K562 (cell line): ENCODE results near the gene FASTK. TPM values are rescaled to one million over a fixed set of nuclear protein-coding genes. Genes with fewer than 3 reads are reported as not detected.

Experiments used
- ATF7 ChIP-seq: fragments of 450-650 bp; IDR thresholded peaks from 2 replicates; pipeline ENCODE4 v1.7.1; 2014; ENCODE audit warnings: mild to moderate bottlenecking, moderate library complexity
- CEBPB ChIP-seq: fragments of 450-650 bp; IDR thresholded peaks from 2 replicates; pipeline ENCODE4 v1.6.1; 2016; ENCODE audit warnings: missing genetic modification characterization, missing compliant biosample characterization
- CHD4 ChIP-seq: fragments of 200-600 bp; sonication (generic); IDR thresholded peaks from 3 replicates; pipeline ENCODE4 v1.6.1; 2012; ENCODE audit warnings: low read depth, mild to moderate bottlenecking, mixed read lengths, low read length, inconsistent platforms; ENCODE audit not compliant: insufficient read depth, insufficient replicate concordance, poor library complexity, severe bottlenecking
- DPF2 ChIP-seq: fragments of 450-650 bp; IDR thresholded peaks from 2 replicates; pipeline ENCODE4 v1.6.1; 2016
- EZH2 ChIP-seq: IDR thresholded peaks from 2 replicates; pipeline ENCODE4 v1.6.1; 2012; ENCODE audit warnings: low read depth, mild to moderate bottlenecking, inconsistent platforms, low read length, borderline replicate concordance
- FIP1L1 ChIP-seq: fragments of 200-400 bp; formaldehyde crosslinking; IDR thresholded peaks from 2 replicates; pipeline ENCODE4 v1.6.1; 2018; ENCODE audit warnings: mild to moderate bottlenecking, low read depth, low read length; ENCODE audit not compliant: poor library complexity, severe bottlenecking
- HDAC1 ChIP-seq, 2 experiments: fragments of 450-650 bp; IDR thresholded peaks; 2 replicates each; pipeline ENCODE4 v1.6.1; 2016 to 2017; ENCODE audit warnings: inconsistent platforms in 1 of 2, mild to moderate bottlenecking in 1 of 2, moderate library complexity in 1 of 2
- SIN3A ChIP-seq, 2 experiments: fragments of 150-350 bp in 1 of 2; IDR thresholded peaks; 2 replicates each; pipeline ENCODE4 v1.6.1; 2011 to 2016; ENCODE audit warnings: borderline replicate concordance in 2 of 2, low read depth in 2 of 2, low read length in 2 of 2, mild to moderate bottlenecking in 2 of 2, moderate library complexity in 2 of 2; ENCODE audit not compliant: control insufficient read depth in 1 of 2
- TEAD1 ChIP-seq, 2 experiments: fragments of 450-650 bp in 1 of 2; sonication (generic) in 1 of 2; formaldehyde crosslinking; IDR thresholded peaks; 2 replicates each; pipeline versions ENCODE4 v1.4.0 to v1.8.0; 2020 to 2022; ENCODE audit warnings: mild to moderate bottlenecking in 2 of 2, missing genetic modification reagents in 1 of 2
- polyA plus RNA-seq, 8 experiments: library from polyadenylated mRNA; depleted of rRNA in 4 of 8; stranded (reverse) in 5 of 8; unstranded in 3 of 8; fragments of >200 nt; fragmentation: Nextera tagmentation in 2 of 8; fragmentation: Illumina TruSeq in 1 of 8; extraction: Ambion mirVana in 2 of 8; extraction: Trizol in 1 of 8; gene quantifications; 2 replicates each; pipeline versions ENCODE4 v1.2.1 to v1.2.3, GENCODE V29; 2011 to 2014; ENCODE audit warnings: inconsistent platforms in 1 of 8, missing spikeins in 1 of 8
- total RNA-seq, 7 experiments: library from RNA; depleted of rRNA in 6 of 7; stranded (reverse); fragments of >200 nt in 6 of 7; fragmentation: Illumina TruSeq in 2 of 7; extraction: Trizol in 2 of 7; gene quantifications; 2 replicates each; pipeline versions ENCODE4 v1.2.1 to v1.2.3, GENCODE V29; 2011 to 2021; ENCODE audit warnings: low replicate concordance in 1 of 7
- TF ChIP-seq, protein P1 (sequence below): fragments of 200-800 bp; sonication (Bioruptor generic); IDR thresholded peaks from 2 replicates; pipeline ENCODE4 v1.6.1; 2017; ENCODE audit warnings: missing genetic modification characterization, missing compliant biosample characterization
- TF ChIP-seq, protein P2 (sequence below), 2 experiments: fragments of 450-650 bp in 1 of 2; sonication (generic) in 1 of 2; formaldehyde crosslinking in 1 of 2; IDR thresholded peaks; 2 replicates each; pipeline versions ENCODE4 v1.7.1 to v1.9.0; 2016 to 2022; ENCODE audit warnings: inconsistent platforms in 1 of 2, mild to moderate bottlenecking in 1 of 2, missing genetic modification reagents in 1 of 2
- TF ChIP-seq, protein P3 (sequence below): fragments of 450-650 bp; IDR thresholded peaks from 2 replicates; pipeline ENCODE4 v1.6.1; 2016; ENCODE audit warnings: borderline replicate concordance

The FASTK gene
- total and polyA plus RNA-seq, 9 of the 15 experiments (the other 6 are each of a cell fraction or from before 2014, with no cell fraction given) = 0.51 to 150 (median 48.2) TPM

DNA sequence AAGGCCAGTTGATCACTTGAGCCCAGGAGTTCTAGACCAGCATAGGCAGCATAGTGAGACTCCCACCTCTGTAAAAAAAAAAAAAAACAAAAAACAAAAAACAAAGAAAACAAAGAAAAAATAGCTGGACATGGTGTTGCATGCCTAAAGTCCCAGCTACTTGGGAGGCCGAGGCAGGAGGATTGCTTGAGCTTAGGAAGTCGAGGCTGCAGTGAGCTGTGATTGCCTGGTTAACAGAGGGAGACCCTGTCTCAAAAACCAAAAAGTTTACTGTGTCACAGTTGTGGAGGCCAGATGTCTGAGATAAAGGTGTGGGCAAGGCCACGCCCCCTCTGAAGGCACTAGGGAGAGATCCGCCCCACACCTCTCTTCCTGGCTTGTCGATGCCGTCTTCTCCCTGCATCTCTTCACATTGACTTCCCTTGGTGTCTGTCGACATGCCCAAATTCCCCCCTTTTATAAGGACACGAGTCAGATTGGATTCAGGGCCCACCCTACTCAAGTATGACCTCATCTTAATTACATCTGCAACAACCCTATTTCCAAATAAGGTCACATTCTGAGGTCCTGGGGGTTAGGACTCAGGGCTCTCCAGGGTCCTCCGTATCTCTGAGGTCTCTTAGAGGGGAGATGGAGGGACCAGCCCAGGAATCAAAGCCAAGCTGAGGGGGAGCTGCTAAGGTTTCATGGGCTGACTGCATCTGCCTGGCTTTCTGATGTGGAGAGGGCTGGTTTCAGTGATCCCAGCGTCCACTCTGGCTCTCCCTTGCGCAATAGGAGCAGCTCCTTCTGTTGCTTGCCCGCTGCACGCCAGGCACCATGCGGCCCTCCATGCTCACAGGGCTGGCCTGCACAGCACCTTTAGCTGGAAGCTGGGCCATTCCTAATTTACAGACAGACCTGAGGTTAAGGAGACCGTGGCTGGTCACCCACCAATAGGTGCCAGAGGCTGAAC is 28.8 kb upstream of the FASTK start (continued):
- TF ChIP-seq, protein P1, sequence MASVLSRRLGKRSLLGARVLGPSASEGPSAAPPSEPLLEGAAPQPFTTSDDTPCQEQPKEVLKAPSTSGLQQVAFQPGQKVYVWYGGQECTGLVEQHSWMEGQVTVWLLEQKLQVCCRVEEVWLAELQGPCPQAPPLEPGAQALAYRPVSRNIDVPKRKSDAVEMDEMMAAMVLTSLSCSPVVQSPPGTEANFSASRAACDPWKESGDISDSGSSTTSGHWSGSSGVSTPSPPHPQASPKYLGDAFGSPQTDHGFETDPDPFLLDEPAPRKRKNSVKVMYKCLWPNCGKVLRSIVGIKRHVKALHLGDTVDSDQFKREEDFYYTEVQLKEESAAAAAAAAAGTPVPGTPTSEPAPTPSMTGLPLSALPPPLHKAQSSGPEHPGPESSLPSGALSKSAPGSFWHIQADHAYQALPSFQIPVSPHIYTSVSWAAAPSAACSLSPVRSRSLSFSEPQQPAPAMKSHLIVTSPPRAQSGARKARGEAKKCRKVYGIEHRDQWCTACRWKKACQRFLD (CRISPR knock-in tag) = 0 out of 2 replicates have a peak, but pooled peaks have one; percentile 22
- peak; percentile 87 for TF ChIP-seq DPF2
- TF ChIP-seq, protein P2, sequence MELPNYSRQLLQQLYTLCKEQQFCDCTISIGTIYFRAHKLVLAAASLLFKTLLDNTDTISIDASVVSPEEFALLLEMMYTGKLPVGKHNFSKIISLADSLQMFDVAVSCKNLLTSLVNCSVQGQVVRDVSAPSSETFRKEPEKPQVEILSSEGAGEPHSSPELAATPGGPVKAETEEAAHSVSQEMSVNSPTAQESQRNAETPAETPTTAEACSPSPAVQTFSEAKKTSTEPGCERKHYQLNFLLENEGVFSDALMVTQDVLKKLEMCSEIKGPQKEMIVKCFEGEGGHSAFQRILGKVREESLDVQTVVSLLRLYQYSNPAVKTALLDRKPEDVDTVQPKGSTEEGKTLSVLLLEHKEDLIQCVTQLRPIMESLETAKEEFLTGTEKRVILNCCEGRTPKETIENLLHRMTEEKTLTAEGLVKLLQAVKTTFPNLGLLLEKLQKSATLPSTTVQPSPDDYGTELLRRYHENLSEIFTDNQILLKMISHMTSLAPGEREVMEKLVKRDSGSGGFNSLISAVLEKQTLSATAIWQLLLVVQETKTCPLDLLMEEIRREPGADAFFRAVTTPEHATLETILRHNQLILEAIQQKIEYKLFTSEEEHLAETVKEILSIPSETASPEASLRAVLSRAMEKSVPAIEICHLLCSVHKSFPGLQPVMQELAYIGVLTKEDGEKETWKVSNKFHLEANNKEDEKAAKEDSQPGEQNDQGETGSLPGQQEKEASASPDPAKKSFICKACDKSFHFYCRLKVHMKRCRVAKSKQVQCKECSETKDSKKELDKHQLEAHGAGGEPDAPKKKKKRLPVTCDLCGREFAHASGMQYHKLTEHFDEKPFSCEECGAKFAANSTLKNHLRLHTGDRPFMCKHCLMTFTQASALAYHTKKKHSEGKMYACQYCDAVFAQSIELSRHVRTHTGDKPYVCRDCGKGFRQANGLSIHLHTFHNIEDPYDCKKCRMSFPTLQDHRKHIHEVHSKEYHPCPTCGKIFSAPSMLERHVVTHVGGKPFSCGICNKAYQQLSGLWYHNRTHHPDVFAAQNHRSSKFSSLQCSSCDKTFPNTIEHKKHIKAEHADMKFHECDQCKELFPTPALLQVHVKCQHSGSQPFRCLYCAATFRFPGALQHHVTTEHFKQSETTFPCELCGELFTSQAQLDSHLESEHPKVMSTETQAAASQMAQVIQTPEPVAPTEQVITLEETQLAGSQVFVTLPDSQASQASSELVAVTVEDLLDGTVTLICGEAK (IDR thresholded peaks at IDR 0.05) = peak; percentile 42; the same call in 1 of the 2 replicates
- TF ChIP-seq, protein P2 (CRISPR knock-in tag; IDR thresholded peaks at IDR 0.05) = no peak
- TF ChIP-seq TEAD1 (CRISPR knock-in tag; IDR thresholded peaks at IDR 0.05) = no peak
- no peak for TF ChIP-seq FIP1L1
- TF ChIP-seq CEBPB (tag) = peak; percentile 99
- TF ChIP-seq, protein P3, sequence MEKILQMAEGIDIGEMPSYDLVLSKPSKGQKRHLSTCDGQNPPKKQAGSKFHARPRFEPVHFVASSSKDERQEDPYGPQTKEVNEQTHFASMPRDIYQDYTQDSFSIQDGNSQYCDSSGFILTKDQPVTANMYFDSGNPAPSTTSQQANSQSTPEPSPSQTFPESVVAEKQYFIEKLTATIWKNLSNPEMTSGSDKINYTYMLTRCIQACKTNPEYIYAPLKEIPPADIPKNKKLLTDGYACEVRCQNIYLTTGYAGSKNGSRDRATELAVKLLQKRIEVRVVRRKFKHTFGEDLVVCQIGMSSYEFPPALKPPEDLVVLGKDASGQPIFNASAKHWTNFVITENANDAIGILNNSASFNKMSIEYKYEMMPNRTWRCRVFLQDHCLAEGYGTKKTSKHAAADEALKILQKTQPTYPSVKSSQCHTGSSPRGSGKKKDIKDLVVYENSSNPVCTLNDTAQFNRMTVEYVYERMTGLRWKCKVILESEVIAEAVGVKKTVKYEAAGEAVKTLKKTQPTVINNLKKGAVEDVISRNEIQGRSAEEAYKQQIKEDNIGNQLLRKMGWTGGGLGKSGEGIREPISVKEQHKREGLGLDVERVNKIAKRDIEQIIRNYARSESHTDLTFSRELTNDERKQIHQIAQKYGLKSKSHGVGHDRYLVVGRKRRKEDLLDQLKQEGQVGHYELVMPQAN = 0 out of 2 replicates have a peak, but pooled peaks have one; percentile 60
- no peak for TF ChIP-seq EZH2
- 0 out of 4 replicates have a peak, but pooled peaks of 1 of the 2 experiments have one; percentile 9 for TF ChIP-seq SIN3A (IDR thresholded peaks at IDR 0.05; ENCODE audit: borderline replicate concordance in 2 of 2, control insufficient read depth in 1 of 2, low read depth in 2 of 2, low read length in 2 of 2)
- TF ChIP-seq HDAC1 (IDR thresholded peaks at IDR 0.05) = peak in 1 of 2 experiments; percentile 65; a peak in 1 of 4 replicates
- peak; percentile 90 for TF ChIP-seq ATF7
- TF ChIP-seq CHD4 = no peak
